Left forelimb (tissue), 1 donor: ENCODE measurements around the gene GCG.

Experiments used
- DNase-seq: peaks from one replicate; pipeline ENCODE4 v3.0.0-alpha.2; 2018; ENCODE audit warnings: low spot score

GCG gene

GRCh38 chr2:162152147-162152546 is at the start of gene GCG:
Gene GCG, minus strand, starts transcription at chr2:162152247. Its CDS starts 3,069 bp downstream, at chr2:162149178.
- no peak for DNase-seq

- no peak for DNase-seq
These were observed 48.6 kb upstream of the GCG start for GRCh38 chr2:162200636-162201035.

- DNase-seq, result no peak
These were observed 47.9 kb upstream of the GCG start for GRCh38 chr2:162199913-162200312.

GRCh38 chr2:162198239-162198638 is 46.2 kb upstream of the GCG start:
- no peak for DNase-seq

GRCh38 chr2:162197069-162197825 is 45.2 kb upstream of the GCG start:
- no peak for DNase-seq

- no peak for DNase-seq
These were observed 44.6 kb upstream of the GCG start for GRCh38 chr2:162196638-162197037.

- DNase-seq, result no peak
These were observed 36.4 kb upstream of the GCG start for GRCh38 chr2:162188451-162188850.

GRCh38 chr2:162185541-162186232 is 33.6 kb upstream of the GCG start:
- DNase-seq, result no peak

- DNase-seq, result no peak
These were observed 32.9 kb upstream of the GCG start for GRCh38 chr2:162184821-162185450.

GRCh38 chr2:162184359-162184758 is 32.3 kb upstream of the GCG start:
- DNase-seq, result no peak

- DNase-seq, result no peak
These were observed 30.3 kb upstream of the GCG start for GRCh38 chr2:162182395-162182794.

- no peak for DNase-seq
These were observed 25.3 kb upstream of the GCG start for GRCh38 chr2:162177301-162177700.

- no peak for DNase-seq
These were observed 23.7 kb upstream of the GCG start for GRCh38 chr2:162175714-162176113.

- no peak for DNase-seq
These were observed 22.7 kb upstream of the GCG start for GRCh38 chr2:162174746-162175145.

GRCh38 chr2:162172802-162173370 is 20.8 kb upstream of the GCG start:
- no peak for DNase-seq

- no peak for DNase-seq
These were observed 14.7 kb upstream of the GCG start for GRCh38 chr2:162166745-162167144.

GRCh38 chr2:162166174-162166573 is 14.1 kb upstream of the GCG start:
- no peak for DNase-seq

GRCh38 chr2:162164802-162165201 is 12.8 kb upstream of the GCG start:
- no peak for DNase-seq

- no peak for DNase-seq
These were observed 7.4 kb upstream of the GCG start for GRCh38 chr2:162159446-162159845.

- DNase-seq, result no peak
These were observed 4.1 kb upstream of the GCG start for GRCh38 chr2:162156149-162156548.

GRCh38 chr2:162155093-162155492 is 3.0 kb upstream of the GCG start:
- no peak for DNase-seq

GRCh38 chr2:162153608-162154224 is 1.7 kb upstream of the GCG start:
- no peak for DNase-seq
